ENCODE results near the gene LRRC4C.
"Not testable (repeated sequence)": the region's sequence is repeated elsewhere in the genome, so short reads cannot be mapped to it uniquely, and the experiment has no call there.

LRRC4C gene

DNA sequence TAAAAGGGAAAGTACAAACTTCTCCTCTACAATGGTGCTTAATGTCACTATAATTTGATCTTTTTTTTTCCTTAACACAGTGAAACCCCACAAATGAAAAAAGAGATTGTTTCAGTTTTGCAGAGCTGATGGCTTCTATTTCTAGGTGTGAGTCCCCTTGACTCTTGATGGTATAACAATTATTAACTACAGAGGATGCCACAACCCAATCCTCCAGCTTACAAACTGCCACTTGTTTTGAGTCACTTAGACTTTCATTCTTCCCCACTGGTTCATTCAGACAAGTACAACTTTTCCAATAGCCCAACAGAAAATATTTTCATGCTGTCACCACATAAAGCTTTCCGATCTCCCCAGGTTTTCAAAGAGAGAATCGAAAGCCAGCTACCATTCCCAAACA lies 812.2 kb downstream of the LRRC4C start:
- no peak for FAIRE-seq

DNA sequence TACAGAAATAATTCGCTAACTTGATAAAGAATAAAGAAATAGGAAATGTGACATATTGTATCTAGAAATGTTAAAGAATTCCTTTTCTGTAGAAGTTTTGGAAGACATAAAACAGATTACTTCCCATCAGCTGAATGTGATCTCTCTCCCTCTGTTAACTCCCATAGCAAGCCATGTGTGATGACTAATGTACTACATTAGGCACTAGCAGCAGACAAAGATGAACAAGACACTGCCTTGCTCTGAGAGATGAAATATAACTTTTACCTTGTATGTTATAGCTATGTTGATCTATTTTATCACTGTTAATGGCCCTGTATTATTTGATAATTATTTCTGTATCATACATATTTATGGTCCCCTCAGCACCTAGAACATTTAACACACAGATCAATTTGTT lies 817.2 kb downstream of the LRRC4C start:
- no peak for FAIRE-seq

DNA sequence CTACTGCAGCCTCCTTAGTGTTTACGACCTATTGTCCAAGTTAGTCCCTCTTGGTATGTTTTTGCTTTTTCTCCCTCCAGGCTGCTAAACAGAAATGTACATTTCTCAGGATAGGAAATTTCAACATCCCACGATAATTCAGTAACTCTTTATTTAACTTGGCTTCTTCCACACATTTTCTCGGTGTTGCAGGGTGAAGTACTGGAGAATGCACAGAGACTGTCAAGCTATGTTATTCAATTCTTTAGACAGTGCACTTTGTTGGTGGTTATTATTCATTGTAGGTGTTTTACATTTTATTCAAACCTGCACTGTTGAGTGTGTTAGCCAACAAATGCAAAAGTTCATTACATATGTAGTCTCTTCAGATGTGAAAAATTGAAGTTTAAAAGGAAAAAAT lies 839.8 kb downstream of the LRRC4C start:
- no peak for FAIRE-seq

DNA sequence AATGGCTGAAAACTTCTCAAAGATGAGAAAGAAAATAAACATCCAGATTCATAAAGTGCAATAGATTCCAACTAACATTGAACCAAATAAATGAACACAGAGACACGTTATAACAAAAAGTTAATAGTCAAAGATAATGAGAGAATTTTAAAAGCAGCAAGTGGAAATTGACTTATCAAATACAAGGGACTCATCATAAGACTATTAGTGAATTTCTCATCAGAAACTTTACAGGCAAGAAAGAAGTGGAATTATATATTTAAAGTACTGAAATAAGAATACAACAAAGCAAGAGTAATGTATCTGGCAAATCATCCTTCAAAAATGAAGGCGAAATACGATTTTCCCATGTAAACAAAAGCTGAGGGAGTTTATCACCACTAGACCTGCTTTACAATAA lies 852.7 kb downstream of the LRRC4C start:
- no peak for FAIRE-seq

DNA sequence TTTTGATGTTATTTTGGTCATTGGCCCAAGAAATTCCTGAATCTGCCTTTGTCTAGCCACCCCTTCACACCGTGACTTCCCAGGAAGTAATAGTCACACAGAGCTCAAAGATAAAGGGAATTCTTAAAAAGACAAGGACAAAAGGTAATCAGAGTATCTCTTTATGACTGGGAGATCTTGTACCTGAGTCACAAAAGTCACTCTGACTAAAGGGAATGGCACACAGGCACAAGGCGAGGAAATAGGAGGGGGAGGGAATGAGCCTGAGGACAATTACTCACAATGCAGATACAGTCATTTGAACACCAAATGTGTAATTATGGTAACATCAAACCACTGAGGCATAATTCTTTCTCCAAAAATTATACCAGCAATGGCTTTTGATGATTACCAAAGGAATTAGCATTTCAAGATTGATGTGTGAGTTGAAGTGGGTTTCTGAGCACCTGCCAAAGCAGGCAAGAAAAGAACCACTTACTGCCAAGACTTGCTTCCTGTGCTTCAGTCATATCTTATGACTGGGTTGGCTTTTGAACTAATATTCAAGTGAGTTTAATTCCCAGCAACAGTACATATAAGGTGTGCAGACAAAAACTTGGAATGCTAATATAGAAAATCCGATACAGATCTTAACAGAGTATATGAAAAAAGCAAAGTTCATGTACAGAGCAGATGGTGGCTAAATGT lies 856.4 kb downstream of the LRRC4C start:
- no peak for FAIRE-seq

DNA sequence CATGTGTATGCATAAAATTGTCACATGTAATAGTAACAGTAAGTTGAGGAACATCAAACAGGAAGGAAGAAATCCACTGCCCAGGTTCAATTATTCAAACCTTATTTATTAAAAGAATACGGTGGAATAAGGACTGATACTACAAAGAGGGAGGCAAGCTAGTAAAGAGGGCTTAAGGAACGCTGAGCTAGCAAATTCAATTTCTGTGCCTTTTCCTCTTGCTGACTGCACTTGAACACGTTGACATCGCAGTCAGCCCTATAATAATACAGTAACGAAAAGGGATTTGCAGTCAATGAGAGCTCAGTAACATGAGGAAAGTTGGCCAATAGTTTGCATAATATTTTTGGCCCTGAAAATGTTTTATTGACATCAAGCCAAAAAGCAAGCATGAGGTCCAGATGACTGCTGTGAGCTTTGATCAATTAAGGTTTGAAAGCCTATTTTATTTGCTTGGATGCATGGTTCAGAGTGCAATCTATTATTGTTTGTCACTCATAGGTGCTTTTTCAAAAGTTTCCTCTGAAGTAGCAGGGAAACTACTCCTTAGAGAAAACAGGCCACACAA lies 861.8 kb downstream of the LRRC4C start:
- no peak for FAIRE-seq

DNA sequence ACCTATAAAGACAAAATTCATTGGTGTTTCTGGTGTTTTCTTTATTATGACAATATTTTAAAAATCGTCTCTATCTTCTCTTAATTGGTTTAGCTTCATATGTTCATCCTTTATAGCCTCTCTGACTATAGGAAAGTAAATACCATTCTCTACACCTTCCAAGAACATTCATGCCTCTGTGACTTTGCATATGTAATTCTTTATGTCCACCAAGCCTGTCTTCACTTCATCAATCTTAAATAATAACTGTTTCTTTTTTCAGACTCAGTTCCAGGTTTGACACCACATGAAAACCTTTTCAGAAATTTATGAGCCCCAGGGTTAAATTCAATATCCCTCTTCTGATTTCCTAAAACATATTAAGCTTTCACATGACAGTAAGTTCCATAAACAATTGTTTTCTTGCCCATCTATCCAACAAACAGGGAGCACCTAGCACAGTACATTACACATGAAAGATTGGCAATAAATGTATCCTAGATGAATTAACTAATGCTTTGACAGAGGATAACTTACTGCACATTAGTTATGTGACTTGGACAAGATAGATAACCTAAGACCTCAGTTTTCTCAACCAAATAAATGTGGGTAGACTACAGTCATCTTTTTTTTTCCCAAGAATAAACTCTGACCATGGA lies 886.1 kb downstream of the LRRC4C start:
- no peak for FAIRE-seq

DNA sequence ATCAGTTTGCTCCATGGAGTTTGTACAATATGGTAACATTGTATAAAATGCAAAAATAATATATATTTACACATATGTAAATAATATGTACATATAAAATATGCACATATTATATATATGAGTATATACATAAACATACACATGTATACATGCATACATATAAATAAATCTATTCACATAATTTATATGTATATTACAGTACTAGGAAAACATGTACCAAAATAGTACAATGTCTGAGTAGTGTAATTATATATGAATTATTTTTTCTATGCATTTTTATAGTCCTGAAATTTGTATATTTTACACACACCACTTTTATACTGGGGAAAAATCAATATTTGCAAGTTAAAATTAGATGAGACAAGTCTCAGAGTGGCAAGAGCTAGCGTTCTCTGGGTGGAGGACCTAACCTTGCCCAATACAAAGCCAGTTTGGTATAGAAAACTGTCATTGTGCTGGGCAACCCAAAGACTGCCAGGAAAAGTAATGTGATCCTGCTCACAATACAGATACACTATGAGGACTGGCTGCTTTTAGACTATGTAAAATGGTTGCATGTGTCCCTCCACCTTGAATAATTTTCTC lies 889.4 kb downstream of the LRRC4C start:
- peak; percentile 43 for FAIRE-seq

DNA sequence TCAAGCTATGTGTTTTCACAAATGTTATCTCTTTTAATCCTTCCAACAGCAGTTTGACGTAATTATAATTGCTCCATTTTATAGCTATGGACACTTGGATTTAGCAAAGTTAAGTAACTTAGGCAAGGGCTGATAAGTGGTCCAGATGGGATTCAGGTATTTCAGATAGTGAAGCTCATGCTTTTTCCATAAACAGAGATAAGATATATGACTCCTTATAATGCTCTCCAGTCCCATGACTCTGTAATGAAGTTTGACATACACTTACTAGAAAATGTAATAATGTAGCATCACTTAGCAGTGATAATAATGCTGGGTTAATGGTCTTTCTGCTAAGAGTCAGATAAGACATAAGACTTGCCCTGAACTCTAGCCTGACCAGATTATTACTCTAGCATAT lies 892.1 kb downstream of the LRRC4C start:
- FAIRE-seq, result no peak

DNA sequence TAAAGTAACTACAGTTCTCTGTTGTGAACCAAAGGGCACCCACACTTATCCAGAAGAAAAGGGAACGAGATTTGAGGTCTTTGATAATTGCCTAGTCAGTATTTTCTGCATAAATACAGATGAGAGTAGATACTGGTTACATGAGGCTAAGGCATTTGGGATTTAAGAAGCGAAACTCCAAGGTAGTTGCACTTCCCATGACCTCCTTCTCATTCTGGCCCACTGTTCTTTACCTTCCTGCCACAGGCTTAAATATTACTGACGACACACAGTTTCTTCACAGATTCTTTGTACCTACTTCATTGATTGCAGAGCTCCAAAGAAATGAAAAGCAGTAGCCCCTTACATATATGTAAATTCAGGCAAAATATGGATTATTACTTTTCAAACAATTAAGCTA lies 915.3 kb downstream of the LRRC4C start:
- FAIRE-seq, result no peak

DNA sequence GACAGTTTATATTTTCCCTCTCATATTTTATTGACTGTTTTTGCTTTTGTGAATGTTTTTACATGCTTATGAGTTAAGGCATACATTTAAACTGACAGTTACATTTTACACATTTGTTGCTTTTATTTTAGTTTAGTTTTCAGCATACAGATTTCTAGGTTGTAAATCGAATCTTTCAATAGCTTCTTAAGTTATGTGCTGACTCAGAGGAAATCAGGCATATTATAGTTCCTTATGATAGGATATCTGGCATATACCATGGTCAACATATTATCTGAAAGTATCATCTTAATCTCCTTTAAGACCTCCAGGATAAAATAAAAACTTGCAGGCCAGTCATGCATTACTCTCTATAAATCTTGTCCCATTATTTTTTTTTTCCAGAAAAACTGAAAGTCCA lies 916.6 kb downstream of the LRRC4C start:
- no peak for FAIRE-seq

DNA sequence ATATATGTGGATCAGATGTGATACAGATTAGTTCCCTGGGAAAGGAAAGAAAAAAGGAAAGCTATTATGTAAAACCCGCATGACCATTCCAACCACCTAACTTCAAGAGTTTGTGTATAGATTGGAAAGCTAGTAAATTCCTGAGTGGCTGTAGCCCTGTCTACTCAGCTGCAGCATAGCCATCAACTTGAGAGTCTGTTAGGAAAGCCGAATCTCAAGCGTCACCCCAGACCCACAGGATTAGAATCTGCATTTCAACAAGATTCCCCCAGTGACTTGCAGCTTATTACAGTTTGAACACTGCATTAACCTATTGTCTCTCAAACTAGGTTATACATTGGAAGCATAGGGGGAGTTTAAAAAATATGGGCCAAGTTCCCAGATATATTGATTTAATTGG lies 921.7 kb downstream of the LRRC4C start:
- FAIRE-seq, result no peak

DNA sequence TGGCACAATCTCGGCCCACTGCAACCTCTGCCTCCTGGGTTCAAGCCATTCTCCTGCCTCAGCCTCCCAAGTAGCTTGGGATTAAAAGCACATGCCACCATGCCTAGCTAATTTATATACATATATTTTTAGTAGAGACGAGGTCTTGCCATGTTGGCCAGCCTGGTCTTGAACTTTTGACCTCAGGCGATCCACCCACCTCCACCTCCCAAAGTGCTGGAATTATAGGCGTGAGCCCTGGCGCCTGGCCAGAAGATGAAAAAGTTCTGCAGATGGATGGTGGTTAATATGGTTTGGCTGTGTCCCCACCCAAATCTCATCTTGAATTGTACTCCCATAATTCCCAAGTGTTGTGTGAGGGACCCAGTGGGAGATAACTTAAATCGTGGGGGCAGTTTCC lies 937.4 kb downstream of the LRRC4C start:
- not testable (repeated sequence) for FAIRE-seq

DNA sequence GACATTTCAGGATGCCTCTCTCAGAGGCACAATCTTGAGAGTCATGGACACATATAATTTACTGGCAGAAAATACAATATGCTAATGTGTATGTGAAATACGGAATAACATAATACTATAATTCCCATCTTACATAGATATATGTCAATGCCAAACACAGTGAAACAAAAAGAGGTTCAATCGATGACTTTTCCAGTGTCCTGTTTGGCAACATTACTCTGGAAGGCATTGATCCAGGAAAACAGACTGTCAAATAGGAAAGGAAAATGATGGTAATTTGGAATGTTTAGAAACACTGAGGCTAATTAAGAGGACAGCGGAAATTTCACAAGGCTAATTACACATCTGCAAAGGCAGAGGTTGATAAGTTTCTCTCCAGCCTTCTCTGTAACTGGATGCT lies 942.3 kb downstream of the LRRC4C start:
- no peak for FAIRE-seq

DNA sequence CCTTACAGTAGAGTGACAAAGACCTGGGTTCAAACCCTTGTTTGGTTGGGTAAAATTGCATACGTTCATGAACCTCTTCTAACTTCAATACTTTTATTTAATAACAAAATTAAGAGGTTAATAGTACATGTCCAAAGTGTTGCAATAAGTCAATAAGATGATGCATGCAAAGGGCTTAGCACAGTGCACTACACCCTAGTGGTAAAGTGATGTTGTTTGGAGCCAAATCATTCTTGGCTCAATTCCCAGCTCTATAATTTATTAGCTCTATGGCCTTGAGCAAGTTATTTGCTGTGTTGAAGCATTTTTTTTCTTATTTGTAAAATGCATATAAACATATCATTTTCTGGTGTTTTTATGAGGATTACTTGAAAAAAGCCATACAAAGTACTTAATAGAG lies 945.3 kb downstream of the LRRC4C start:
- FAIRE-seq, result no peak

DNA sequence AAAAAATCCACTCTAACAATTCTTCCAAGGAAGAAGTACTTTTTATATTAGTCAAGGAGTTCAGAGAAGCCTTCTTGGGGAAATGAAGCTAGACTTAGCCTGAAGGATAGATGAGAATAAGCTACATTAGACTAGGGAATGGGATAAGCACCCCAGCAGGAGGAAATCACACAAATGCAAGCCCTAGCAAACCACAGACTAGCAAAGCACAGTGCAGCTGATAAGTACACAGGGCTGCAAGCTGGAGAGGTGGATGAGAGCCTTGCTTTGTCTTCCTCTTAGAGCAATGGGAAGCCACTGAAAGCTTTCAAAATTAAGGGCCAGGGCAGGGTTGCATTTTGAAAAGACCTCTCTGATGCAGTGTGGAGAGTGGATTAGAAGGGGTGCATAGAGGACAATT lies 946.2 kb downstream of the LRRC4C start:
- no peak for FAIRE-seq

DNA sequence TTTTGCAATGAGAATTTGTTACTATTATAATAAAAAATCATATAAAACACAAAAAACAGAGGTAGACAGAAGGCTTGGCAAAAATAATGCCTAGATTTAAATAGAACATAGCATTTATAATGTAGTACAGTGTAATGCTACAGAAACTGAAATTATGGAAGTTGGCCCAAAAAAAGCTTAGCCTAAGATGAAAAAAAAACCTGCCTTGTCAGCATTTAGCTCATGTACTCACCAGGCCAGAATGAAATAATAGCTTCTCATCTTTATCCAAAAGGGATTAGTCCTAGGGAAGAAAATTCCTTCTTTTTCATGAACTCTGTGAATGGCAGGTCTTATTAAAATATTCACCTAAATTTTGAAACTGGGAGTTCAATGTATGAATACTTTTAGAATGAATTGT lies 951.1 kb downstream of the LRRC4C start:
- FAIRE-seq, result no peak

DNA sequence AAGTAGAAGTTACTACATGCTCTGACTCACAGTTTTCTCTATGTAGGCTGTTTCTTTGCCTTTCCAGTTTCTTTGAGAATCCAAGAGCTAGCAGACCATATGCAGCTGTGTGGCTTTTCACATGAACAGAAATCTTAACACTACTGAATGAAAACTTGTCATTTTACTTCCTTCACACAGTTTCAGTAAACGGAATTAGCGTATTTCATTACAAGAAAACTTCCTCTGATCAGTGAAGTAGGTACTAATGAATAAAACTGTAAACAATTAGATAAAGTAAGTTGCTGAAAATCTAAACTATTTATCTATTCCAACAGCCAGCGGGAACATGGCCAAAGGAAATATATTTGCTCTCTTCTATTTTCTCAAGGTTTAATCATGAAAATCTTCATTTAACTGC lies 953.2 kb downstream of the LRRC4C start:
- no peak for FAIRE-seq

DNA sequence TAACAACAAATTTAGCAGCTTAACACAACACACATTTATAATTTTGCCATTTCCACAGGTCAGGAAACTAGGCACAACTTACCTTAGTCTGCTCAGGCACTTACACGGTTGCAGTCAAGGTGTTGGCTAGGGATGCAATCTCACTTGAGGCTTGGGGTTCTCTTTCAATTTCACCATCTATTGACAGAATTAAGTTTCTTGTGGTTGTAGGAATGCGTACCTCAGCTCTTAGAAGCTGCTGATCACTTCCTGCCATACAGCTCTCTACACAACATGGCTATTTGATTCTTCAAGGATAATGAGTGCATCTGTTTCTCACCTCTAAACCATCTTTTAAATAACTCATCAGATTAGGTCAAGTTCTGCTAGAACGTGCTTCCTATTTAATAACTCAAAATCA lies 968.1 kb downstream of the LRRC4C start:
- FAIRE-seq, result no peak

DNA sequence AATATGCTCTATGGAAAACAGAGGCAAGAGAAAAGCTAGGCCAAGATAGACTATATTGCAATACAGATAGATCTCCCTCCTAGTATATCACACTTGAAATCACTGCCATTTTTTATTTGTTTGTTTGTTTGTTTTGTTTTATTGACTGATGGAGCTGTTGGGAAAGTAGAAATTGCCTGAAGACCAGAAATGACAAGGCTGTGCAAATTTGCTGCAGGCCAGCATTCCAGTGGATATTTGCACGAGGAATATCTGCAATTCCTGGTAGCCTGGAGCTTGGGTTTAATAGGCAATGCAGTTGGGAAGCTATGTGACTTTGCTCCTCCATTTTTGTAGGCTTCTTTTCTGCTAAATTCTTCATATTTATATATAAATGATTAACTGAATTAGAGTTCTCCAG lies 991.7 kb downstream of the LRRC4C start:
- FAIRE-seq, result no peak

DNA sequence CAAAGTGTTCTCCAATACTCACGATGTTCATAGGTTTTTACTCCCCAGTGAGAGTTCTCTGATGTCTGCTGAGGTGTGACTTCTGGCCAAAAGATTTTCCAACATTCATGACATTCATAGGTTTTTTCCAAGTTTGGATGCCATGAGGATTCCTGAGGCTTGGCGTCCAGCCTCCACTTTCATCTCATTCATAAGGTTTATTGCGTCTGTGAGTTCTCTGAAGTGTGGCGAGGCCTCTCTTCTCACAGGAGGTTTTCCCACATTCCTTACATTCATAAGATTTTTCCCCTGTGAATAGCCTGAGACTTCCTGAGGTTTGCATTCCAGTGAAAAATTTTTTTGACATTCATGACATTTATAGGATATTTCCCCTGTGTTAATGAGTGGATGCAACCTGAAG lies 1014.1 kb downstream of the LRRC4C start:
- FAIRE-seq, result no peak

DNA sequence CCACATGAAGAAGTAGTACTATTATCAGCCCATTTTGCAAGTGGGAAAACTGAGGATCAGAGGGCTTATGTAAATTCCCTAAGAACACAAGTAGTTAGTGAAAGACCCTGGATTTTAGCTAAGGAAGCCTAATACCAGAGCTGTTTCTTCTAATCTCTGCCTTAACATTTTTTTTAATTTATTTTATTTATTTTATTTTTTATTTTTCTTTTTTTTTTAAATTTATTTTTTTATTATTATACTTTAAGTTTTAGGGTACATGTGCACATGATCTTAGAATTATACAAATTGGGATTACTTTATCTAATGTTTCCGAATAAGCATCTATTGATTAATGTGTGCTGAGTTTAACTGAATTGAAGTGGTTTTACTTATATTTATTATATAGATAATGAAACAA lies 1015.3 kb downstream of the LRRC4C start:
- peak; percentile 49 for FAIRE-seq

DNA sequence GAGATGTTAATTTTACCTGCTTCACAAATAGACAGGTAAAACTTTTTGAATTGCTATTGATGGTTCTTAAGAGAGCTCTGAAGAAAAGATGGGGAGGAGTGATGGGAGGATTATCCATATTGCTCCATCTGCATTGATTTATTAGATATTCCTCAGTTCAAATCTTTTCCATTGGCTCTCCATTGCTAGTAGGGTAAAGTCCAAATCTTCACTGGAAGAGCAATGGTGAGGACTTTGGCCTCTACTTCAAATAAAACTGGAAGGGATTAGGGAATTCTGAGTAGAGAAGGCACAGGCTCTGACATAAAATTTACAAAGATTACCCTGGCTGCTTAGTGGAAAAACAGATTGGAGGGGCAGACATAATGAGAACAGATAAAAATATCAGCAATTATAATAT lies 1024.1 kb downstream of the LRRC4C start:
- FAIRE-seq, result no peak

DNA sequence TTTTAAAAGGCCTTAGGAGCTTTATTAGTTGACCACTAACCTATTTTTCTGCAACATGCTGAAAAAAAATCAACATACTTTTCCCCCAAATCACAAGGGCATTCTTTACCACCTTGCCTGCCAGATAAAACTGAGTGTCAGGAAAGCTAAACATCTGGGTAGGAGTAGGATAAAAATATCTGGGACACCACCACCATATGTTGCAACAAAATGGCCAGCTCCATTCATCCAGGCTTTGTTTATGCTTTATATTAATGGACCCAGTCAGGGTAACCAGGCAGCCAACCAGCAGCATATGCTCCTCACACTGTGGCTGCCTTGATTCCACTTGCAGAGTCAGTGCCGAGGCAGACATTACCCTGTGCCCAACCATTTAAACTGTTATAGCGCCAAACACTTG lies 1024.5 kb downstream of the LRRC4C start:
- FAIRE-seq, result no peak
